ENCODE data around the gene PPP2R3A.

Gene PPP2R3A

GRCh38 chr3:136044980-136045745 is 79.6 kb downstream of the PPP2R3A start:
- H3K4me3 Mint-ChIP-seq: no peak overlapping the region
- H3K27ac Mint-ChIP-seq: no peak overlapping the region
- H3K36me3 Mint-ChIP-seq (ENCODE audit: low read depth): peaks cover 77% of the 10 kb centered on the region
- H3K4me1 Mint-ChIP-seq: no peaks in the 10 kb centered on the region
- TF ChIP-seq CTCF (IDR thresholded peaks at IDR 0.05): no peak
- no peaks in the 10 kb centered on the region for H3K9me3 Mint-ChIP-seq
- no peaks in the 10 kb centered on the region for H3K27me3 Mint-ChIP-seq (ENCODE audit: low read depth, poor library complexity)
- DNase-seq: no peak

- Mint-ChIP-seq H3K27ac (no peak overlapping the region), H3K27me3 (ENCODE audit: low read depth, poor library complexity) (no peaks in the 10 kb centered on the region), H3K9me3 (no peaks in the 10 kb centered on the region), H3K4me3 (no peak overlapping the region), H3K36me3 (ENCODE audit: low read depth) (peaks cover 84% of the 10 kb centered on the region), H3K4me1 (peaks cover 4% of the 10 kb centered on the region)
- no peak for TF ChIP-seq CTCF (IDR thresholded peaks at IDR 0.05)
- no peak for DNase-seq
Observed at GRCh38 chr3:136048068-136048467, 82.5 kb downstream of the PPP2R3A start.

- Mint-ChIP-seq H3K27me3 (ENCODE audit: low read depth, poor library complexity) (no peaks in the 10 kb centered on the region), H3K36me3 (ENCODE audit: low read depth) (peaks cover 76% of the 10 kb centered on the region), H3K4me3 (no peak overlapping the region), H3K4me1 (peaks cover 4% of the 10 kb centered on the region), H3K9me3 (no peaks in the 10 kb centered on the region), H3K27ac (no peak overlapping the region)
- no peak for TF ChIP-seq CTCF (IDR thresholded peaks at IDR 0.05)
- DNase-seq: no peak
Observed at GRCh38 chr3:136050250-136050649, 84.7 kb downstream of the PPP2R3A start.

- H3K9me3 Mint-ChIP-seq: peaks cover 3% of the 10 kb centered on the region
- H3K36me3 Mint-ChIP-seq (ENCODE audit: low read depth): peaks cover 80% of the 10 kb centered on the region
- DNase-seq: no peak
- no peak overlapping the region for H3K27ac Mint-ChIP-seq
- no peak for TF ChIP-seq CTCF (IDR thresholded peaks at IDR 0.05)
- H3K4me3 Mint-ChIP-seq: no peak overlapping the region
- no peaks in the 10 kb centered on the region for H3K27me3 Mint-ChIP-seq (ENCODE audit: low read depth, poor library complexity)
- H3K4me1 Mint-ChIP-seq: peaks cover 4% of the 10 kb centered on the region
Observed at GRCh38 chr3:136055491-136055890, 90.0 kb downstream of the PPP2R3A start.

GRCh38 chr3:136067211-136067610 is 101.7 kb downstream of the PPP2R3A start:
- TF ChIP-seq CTCF (IDR thresholded peaks at IDR 0.05): no peak
- Mint-ChIP-seq H3K4me3 (no peak overlapping the region), H3K36me3 (ENCODE audit: low read depth) (peaks cover 56% of the 10 kb centered on the region), H3K27ac (no peak overlapping the region), H3K9me3 (peaks cover 21% of the 10 kb centered on the region), H3K27me3 (ENCODE audit: low read depth, poor library complexity) (no peaks in the 10 kb centered on the region), H3K4me1 (peaks cover 8% of the 10 kb centered on the region)
- no peak for DNase-seq

GRCh38 chr3:136068708-136069107 is 103.2 kb downstream of the PPP2R3A start:
- no peak for DNase-seq

More at GRCh38 chr3:136068708-136069107, 103.2 kb downstream of the PPP2R3A start:
- Mint-ChIP-seq H3K9me3 (peaks cover 7% of the 10 kb centered on the region), H3K27me3 (ENCODE audit: low read depth, poor library complexity) (peaks cover 4% of the 10 kb centered on the region), H3K4me1 (peaks cover 8% of the 10 kb centered on the region), H3K4me3 (no peak overlapping the region), H3K27ac (no peak overlapping the region), H3K36me3 (ENCODE audit: low read depth) (peaks cover 44% of the 10 kb centered on the region)
- no peak for TF ChIP-seq CTCF (IDR thresholded peaks at IDR 0.05)
